K562 (cell line): ENCODE data around the gene PTRH2. TPM values are rescaled to one million over a fixed set of nuclear protein-coding genes. Genes with fewer than 3 reads are reported as not detected.

ENCODE experiments used
- ATAC-seq: fragments of 200-7000 bp; cut with Tn5 transposase; 3 replicates; pipeline ENCODE4 v1.9.1; 2020; ENCODE audit warnings: moderate library complexity
- BruUV-seq: library from RNA; stranded (reverse); fragments of 400-500 nt; replicated peaks from 2 replicates; lab custom pipeline; 2021; lab: Mats Ljungman, UMichigan
- CTCF ChIA-PET: fragments of 300-600 bp; formaldehyde crosslinking; extraction: SDS; loops from one replicate; lab custom pipeline; 2021; ENCODE audit warnings: low intra/inter-chr PET ratio; lab: Yijun Ruan, JAX
- POLR2A ChIA-PET: fragments of 300-600, 350-650 bp; sonication (Branson Sonifier 250); formaldehyde crosslinking; extraction: SDS; loops from one replicate; lab custom pipeline; 2021; ENCODE audit warnings: antibody characterized with exemption, inconsistent platforms; lab: Yijun Ruan, JAX
- DNase-seq, 4 experiments: peaks; one replicate each; pipeline versions ENCODE4 v3.0.0 to v3.0.0-alpha.2; 2011 to 2018; ENCODE audit warnings: low spot score in 3 of 4, mixed read lengths in 3 of 4; ENCODE audit errors: extremely low read depth in 1 of 4
- FAIRE-seq: peaks from 2 replicates; lab custom pipeline; 2011; peaks lifted over from hg19 to GRCh38; lab: Jason Lieb, UNC
- H2AFZ ChIP-seq: 2 replicates; pipeline ENCODE4 v1.6.0; 2011; ENCODE audit warnings: low read depth, low read length, control low read depth, inconsistent platforms
- H3K27ac ChIP-seq: fragments of 200-600 bp; 3 replicates; pipeline ENCODE4 v1.8.0; 2011; ENCODE audit warnings: low read depth, mild to moderate bottlenecking, control low read depth, inconsistent platforms, low read length, moderate library complexity, mixed read lengths; ENCODE audit errors: extremely low read depth
- H3K27me3 ChIP-seq, 2 experiments: fragments of 300-600 bp in 1 of 2; 2 replicates in 1 of 2; 3 replicates in 1 of 2; pipeline versions ENCODE4 v1.6.0 to v1.8.0; 2011; ENCODE audit warnings: inconsistent platforms in 2 of 2, low read length in 2 of 2, mild to moderate bottlenecking in 1 of 2, mixed read lengths in 1 of 2, moderate library complexity in 1 of 2; ENCODE audit not compliant: control insufficient read depth in 2 of 2, insufficient read depth in 2 of 2
- H3K36me3 ChIP-seq: fragments of 300-600 bp; 3 replicates; pipeline ENCODE4 v1.8.0; 2011; ENCODE audit warnings: mild to moderate bottlenecking, low read length, inconsistent platforms; ENCODE audit not compliant: control insufficient read depth, insufficient read depth
- H3K4me1 ChIP-seq, 2 experiments: fragments of 200-600 bp in 1 of 2; replicated peaks in 1 of 2; 2 replicates in 1 of 2; 3 replicates in 1 of 2; pipeline versions ENCODE4 v1.5.1 to v1.8.0; 2011; ENCODE audit warnings: inconsistent platforms in 2 of 2, low read length in 2 of 2, mild to moderate bottlenecking in 1 of 2, mixed read lengths in 1 of 2, moderate library complexity in 1 of 2; ENCODE audit not compliant: control insufficient read depth in 2 of 2, insufficient read depth in 2 of 2
- H3K4me2 ChIP-seq: 2 replicates; pipeline ENCODE4 v1.6.1; 2011; ENCODE audit warnings: low read length, control low read depth, inconsistent platforms, mixed read lengths; ENCODE audit not compliant: insufficient read depth
- H3K4me3 ChIP-seq: fragments of 200-600 bp; sonication (generic), shearing (Covaris generic); 2 replicates; pipeline ENCODE4 v1.5.1; 2016; ENCODE audit warnings: control low read depth, inconsistent platforms
- H3K79me2 ChIP-seq: fragments of 200-600 bp; 3 replicates; pipeline ENCODE4 v1.8.0; 2011; ENCODE audit warnings: low read length, inconsistent platforms; ENCODE audit not compliant: control insufficient read depth, insufficient read depth
- H3K9ac ChIP-seq, 2 experiments: 2 replicates each; pipeline versions ENCODE4 v1.6.0 to v1.6.1; 2011; ENCODE audit warnings: low read depth in 2 of 2, low read length in 2 of 2, control low read depth in 1 of 2, inconsistent platforms in 1 of 2, mild to moderate bottlenecking in 1 of 2, mixed read lengths in 1 of 2; ENCODE audit not compliant: insufficient read depth in 1 of 2
- H3K9me1 ChIP-seq: one replicate; pipeline ENCODE4 v1.6.0; 2011; ENCODE audit warnings: inconsistent platforms, mild to moderate bottlenecking, low read length, moderate library complexity; ENCODE audit not compliant: control insufficient read depth, insufficient read depth
- H3K9me3 ChIP-seq: replicated peaks from 2 replicates; pipeline ENCODE4 v1.5.1; 2011; ENCODE audit warnings: low read depth, low read length, inconsistent platforms; ENCODE audit not compliant: control insufficient read depth, insufficient read depth
- H4K20me1 ChIP-seq: replicated peaks from 2 replicates; pipeline ENCODE4 v1.6.1; 2011; ENCODE audit warnings: low read length, inconsistent platforms, mixed read lengths; ENCODE audit not compliant: control insufficient read depth, insufficient read depth
- ATF6 ChIP-seq: sonication (generic); formaldehyde crosslinking; IDR thresholded peaks from 2 replicates; pipeline ENCODE4 v1.4.0; 2020; ENCODE audit warnings: mild to moderate bottlenecking, missing genetic modification reagents
- CEBPZ ChIP-seq: fragments of 150-350 bp; IDR thresholded peaks from 2 replicates; pipeline ENCODE4 v1.6.1; 2014; ENCODE audit warnings: low read depth, mild to moderate bottlenecking, low read length, borderline replicate concordance
- EGR1 ChIP-seq: fragments of 450-650 bp; conservative IDR thresholded peaks from 2 replicates; pipeline ENCODE4 v1.6.1; 2017; ENCODE audit warnings: mild to moderate bottlenecking
- HCFC1 ChIP-seq: IDR thresholded peaks from 2 replicates; pipeline ENCODE4 v1.6.1; 2012; ENCODE audit warnings: low read depth, low read length, improper control_type of control experiment
- MEF2D ChIP-seq: conservative IDR thresholded peaks from 2 replicates; pipeline ENCODE4 v1.6.1; 2016; ENCODE audit warnings: low read depth, missing genetic modification characterization, missing compliant biosample characterization
- POLR3G ChIP-seq: IDR thresholded peaks from 2 replicates; pipeline ENCODE4 v1.6.1; 2011; ENCODE audit not compliant: insufficient read length, insufficient replicate concordance; ENCODE audit errors: extremely low read depth
- YY1 ChIP-seq, 3 experiments: IDR thresholded peaks; 2 replicates each; pipeline ENCODE4 v1.6.1; 2011; ENCODE audit warnings: low read length in 2 of 3, mild to moderate bottlenecking in 2 of 3, moderate library complexity in 2 of 3, borderline replicate concordance in 1 of 3, control low read depth in 1 of 3, low read depth in 1 of 3; ENCODE audit not compliant: insufficient read depth in 3 of 3, insufficient replicate concordance in 2 of 3, control insufficient read depth in 1 of 3, insufficient read length in 1 of 3; ENCODE audit errors: extremely low read depth in 1 of 3
- ZNF3 ChIP-seq: fragments of 250-450 bp; sonication (Bioruptor Pico); IDR thresholded peaks from 2 replicates; pipeline ENCODE4 v1.5.0; 2021; ENCODE audit warnings: mild to moderate bottlenecking, moderate library complexity
- WGBS: fragments of 100-300 bp; shearing (Covaris generic); methylation state at CpG from one replicate; pipeline ENCODE4 v1.1.6; 2016; ENCODE audit warnings: low coverage, mixed read lengths; ENCODE audit not compliant: insufficient coverage; ENCODE audit errors: missing lambda C conversion rate; 5-methylcytosine and 5-hydroxymethylcytosine counted together
- in situ Hi-C: fragments of 300-500 bp; cut with MboI; formaldehyde crosslinking; loops from 4 replicates; pipeline ENCODE4 v1.15.0; 2018; ENCODE audit warnings: inconsistent platforms, mixed read lengths
- intact Hi-C: fragments of 100-400 bp; cut with micrococcal nuclease; formaldehyde crosslinking; loops from 2 replicates; pipeline ENCODE4 v1.14.2; 2022
- polyA plus RNA-seq, 8 experiments: library from polyadenylated mRNA; depleted of rRNA in 4 of 8; stranded (reverse) in 5 of 8; unstranded in 3 of 8; fragments of >200 nt; fragmentation: Nextera tagmentation in 2 of 8; fragmentation: Illumina TruSeq in 1 of 8; extraction: Ambion mirVana in 2 of 8; extraction: Trizol in 1 of 8; gene quantifications; 2 replicates each; pipeline versions ENCODE4 v1.2.1 to v1.2.3, GENCODE V29; 2011 to 2014; ENCODE audit warnings: inconsistent platforms in 1 of 8, missing spikeins in 1 of 8
- total RNA-seq, 7 experiments: library from RNA; depleted of rRNA in 6 of 7; stranded (reverse); fragments of >200 nt in 6 of 7; fragmentation: Illumina TruSeq in 2 of 7; extraction: Trizol in 2 of 7; gene quantifications; 2 replicates each; pipeline versions ENCODE4 v1.2.1 to v1.2.3, GENCODE V29; 2011 to 2021; ENCODE audit warnings: low replicate concordance in 1 of 7
- TF ChIP-seq, protein P1 (sequence below): fragments of 250-450 bp; sonication (Bioruptor Pico); IDR thresholded peaks from 2 replicates; pipeline ENCODE4 v1.5.0; 2021

The PTRH2 gene
- total and polyA plus RNA-seq, 9 of the 15 experiments (the other 6 are each of a cell fraction or from before 2014, with no cell fraction given): 53.1 to 210 (median 126) TPM

- no peak overlapping the region for H3K27ac ChIP-seq
- 79% methylated on average over 3 of the region's 3 CpGs for WGBS
- intact Hi-C loops (no loop called here), in situ Hi-C loops (no loop called here)
- no TSS peak for BruUV-seq
- peaks cover 5% of the 10 kb centered on the region; the same call in 1 of the 3 replicates for H3K79me2 ChIP-seq
- ChIA-PET CTCF (no interaction called here), POLR2A (interaction anchor here (0.9 to 1.4 kb wide), 3 partner anchors 9 to 12 kb away, joined by 3 read pairs; no protein-coding TSS in a partner anchor)
- DNase-seq (no peak), FAIRE-seq (no peak), ATAC-seq (no peak)
- no peak overlapping the region for H3K4me3 ChIP-seq
- no peak overlapping the region for H3K4me2 ChIP-seq
- H3K4me1 ChIP-seq: no peaks in the 10 kb centered on the region
- peaks cover 44% of the 10 kb centered on the region; the same call in 2 of the 3 replicates for H3K36me3 ChIP-seq
- no peaks in the 10 kb centered on the region for H3K9me3 ChIP-seq
- TF ChIP-seq, protein P1, sequence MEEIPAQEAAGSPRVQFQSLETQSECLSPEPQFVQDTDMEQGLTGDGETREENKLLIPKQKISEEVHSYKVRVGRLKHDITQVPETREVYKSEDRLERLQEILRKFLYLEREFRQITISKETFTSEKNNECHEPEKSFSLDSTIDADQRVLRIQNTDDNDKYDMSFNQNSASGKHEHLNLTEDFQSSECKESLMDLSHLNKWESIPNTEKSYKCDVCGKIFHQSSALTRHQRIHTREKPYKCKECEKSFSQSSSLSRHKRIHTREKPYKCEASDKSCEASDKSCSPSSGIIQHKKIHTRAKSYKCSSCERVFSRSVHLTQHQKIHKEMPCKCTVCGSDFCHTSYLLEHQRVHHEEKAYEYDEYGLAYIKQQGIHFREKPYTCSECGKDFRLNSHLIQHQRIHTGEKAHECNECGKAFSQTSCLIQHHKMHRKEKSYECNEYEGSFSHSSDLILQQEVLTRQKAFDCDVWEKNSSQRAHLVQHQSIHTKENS: no peak
- TF ChIP-seq ATF6 (CRISPR knock-in tag): no peak
- no peak for TF ChIP-seq YY1 (IDR thresholded peaks at IDR 0.05; ENCODE audit: borderline replicate concordance in 1 of 3, control insufficient read depth in 1 of 3, extremely low read depth in 1 of 3, insufficient read depth in 3 of 3, insufficient read length in 1 of 3, insufficient replicate concordance in 2 of 3, low read depth in 1 of 3, low read length in 2 of 3)
- no peak for TF ChIP-seq EGR1
- no peak for TF ChIP-seq POLR3G
- no peak for TF ChIP-seq ZNF3
- no peak for TF ChIP-seq MEF2D
- no peak for TF ChIP-seq CEBPZ
- TF ChIP-seq HCFC1: no peak
- H4K20me1 ChIP-seq: no peaks in the 10 kb centered on the region
- H3K9ac ChIP-seq: no peak overlapping the region
- H3K27me3 ChIP-seq: no peaks in the 10 kb centered on the region
- no peaks in the 10 kb centered on the region for H3K9me1 ChIP-seq
- no peak overlapping the region for H2AFZ ChIP-seq
Measured at GRCh38 chr17:59737324-59737723, 30.1 kb upstream of the PTRH2 start.
